ENCODE data around the gene OTOG. TPM values are rescaled to one million over a fixed set of nuclear protein-coding genes. Genes with fewer than 3 reads are reported as not detected.

Gene OTOG
- total RNA-seq, 2 experiments from 2014 or later: not detected

- Histone ChIP-seq H3K36me3 (ENCODE audit: insufficient read depth, low read length) (no peaks in the 10 kb centered on the region), H3K9me3 (ENCODE audit: control insufficient read depth in 1 of 2, insufficient read depth in 1 of 2, low read length in 2 of 2) (no peaks in the 10 kb centered on the region), H3K27ac (ENCODE audit: low read depth in 1 of 2, low read length in 2 of 2) (no peak overlapping the region), H3K4me3 (ENCODE audit: low read length) (no peak overlapping the region), H3K4me1 (ENCODE audit: insufficient read depth, low read length) (no peaks in the 10 kb centered on the region), H3K27me3 (ENCODE audit: control insufficient read depth in 1 of 2, insufficient read depth in 2 of 2, low read length in 2 of 2) (no peaks in the 10 kb centered on the region)
- no peak for TF ChIP-seq CTCF (IDR thresholded peaks at IDR 0.05)
- no peak for DNase-seq
- Mint-ChIP-seq H3K4me3 (no peak overlapping the region), H3K36me3 (ENCODE audit: low read depth) (no peaks in the 10 kb centered on the region), H3K9me3 (no peaks in the 10 kb centered on the region), H3K27ac (no peak overlapping the region), H3K4me1 (ENCODE audit: low read depth) (no peaks in the 10 kb centered on the region), H3K27me3 (peaks cover 11% of the 10 kb centered on the region)
- ChIA-PET CTCF (no interaction called here), POLR2A (no interaction called here)
- intact Hi-C loops (cut with DNase I, micrococcal nuclease): no loop called here
- ATAC-seq (ENCODE audit: poor library complexity): no peak
These were observed 87.9 kb downstream of the OTOG start for GRCh38 chr11:17634776-17635550.

GRCh38 chr11:17635551-17635938 lies 88.5 kb downstream of the OTOG start:
- Histone ChIP-seq H3K9me3 (ENCODE audit: control insufficient read depth in 1 of 2, insufficient read depth in 1 of 2, low read length in 2 of 2) (no peaks in the 10 kb centered on the region), H3K36me3 (ENCODE audit: insufficient read depth, low read length) (no peaks in the 10 kb centered on the region), H3K4me3 (ENCODE audit: low read length) (no peak overlapping the region), H3K27me3 (ENCODE audit: control insufficient read depth in 1 of 2, insufficient read depth in 2 of 2, low read length in 2 of 2) (no peaks in the 10 kb centered on the region), H3K4me1 (ENCODE audit: insufficient read depth, low read length) (no peaks in the 10 kb centered on the region), H3K27ac (ENCODE audit: low read depth in 1 of 2, low read length in 2 of 2) (no peak overlapping the region)
- Mint-ChIP-seq H3K4me3 (no peak overlapping the region), H3K27me3 (peaks cover 5% of the 10 kb centered on the region), H3K27ac (no peak overlapping the region), H3K9me3 (no peaks in the 10 kb centered on the region), H3K36me3 (ENCODE audit: low read depth) (no peaks in the 10 kb centered on the region), H3K4me1 (ENCODE audit: low read depth) (no peaks in the 10 kb centered on the region)
- intact Hi-C loops (cut with DNase I, micrococcal nuclease): no loop called here
- DNase-seq (no peak), ATAC-seq (ENCODE audit: poor library complexity) (no peak)
- ChIA-PET POLR2A (no interaction called here), CTCF (no interaction called here)
- no peak for TF ChIP-seq CTCF (IDR thresholded peaks at IDR 0.05)

- ATAC-seq (ENCODE audit: poor library complexity) (no peak), DNase-seq (no peak)
- Mint-ChIP-seq H3K4me1 (ENCODE audit: low read depth) (no peaks in the 10 kb centered on the region), H3K4me3 (no peak overlapping the region), H3K27me3 (no peaks in the 10 kb centered on the region), H3K9me3 (no peaks in the 10 kb centered on the region), H3K27ac (no peak overlapping the region), H3K36me3 (ENCODE audit: low read depth) (no peaks in the 10 kb centered on the region)
- Histone ChIP-seq H3K9me3 (ENCODE audit: control insufficient read depth in 1 of 2, insufficient read depth in 1 of 2, low read length in 2 of 2) (no peaks in the 10 kb centered on the region), H3K27ac (ENCODE audit: low read depth in 1 of 2, low read length in 2 of 2) (no peak overlapping the region), H3K4me3 (ENCODE audit: low read length) (no peak overlapping the region), H3K27me3 (ENCODE audit: control insufficient read depth in 1 of 2, insufficient read depth in 2 of 2, low read length in 2 of 2) (no peaks in the 10 kb centered on the region), H3K36me3 (ENCODE audit: insufficient read depth, low read length) (no peaks in the 10 kb centered on the region), H3K4me1 (ENCODE audit: insufficient read depth, low read length) (no peaks in the 10 kb centered on the region)
- intact Hi-C loops (cut with DNase I, micrococcal nuclease): no loop called here
- POLR2A ChIA-PET: no interaction called here
- TF ChIP-seq CTCF (IDR thresholded peaks at IDR 0.05): no peak
- CTCF ChIA-PET: no interaction called here
These were observed 89.7 kb downstream of the OTOG start for GRCh38 chr11:17636721-17637120.
